ENCODE data around the gene PDE7B. TPM values are rescaled to one million over a fixed set of nuclear protein-coding genes. Genes with fewer than 3 reads are reported as not detected.

PDE7B gene
- total and polyA plus RNA-seq, 2 of the 4 experiments (the other 2 are of a cell fraction) = 7.8 to 12.4 TPM

DNA sequence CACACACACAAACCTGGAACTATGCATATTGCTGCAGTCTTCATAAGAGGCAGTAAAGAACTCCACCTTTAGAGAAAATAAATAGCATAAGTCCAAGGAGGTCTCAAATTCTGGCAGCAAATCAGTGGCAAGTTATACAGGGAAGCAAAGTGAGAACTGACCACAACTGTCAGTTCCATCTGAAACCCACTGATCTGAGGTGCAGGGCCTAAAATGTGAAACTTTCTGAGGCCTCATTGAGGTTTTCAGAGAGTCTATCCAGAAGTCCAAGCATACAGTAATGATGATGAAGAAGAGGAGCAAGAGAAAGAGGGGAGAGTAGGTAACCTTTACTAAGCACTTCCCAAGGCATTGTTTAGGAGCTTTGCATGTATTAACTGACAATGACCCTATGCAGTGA, 362.4 kb downstream of the PDE7B start:
- ATAC-seq (ENCODE audit: low read depth) (no peak), DNase-seq (no peak)
- Histone ChIP-seq H3K23ac (ENCODE audit: low read depth, low read length) (no peak overlapping the region; the same call in 1 of the 2 replicates), H3K4ac (ENCODE audit: low read depth, low read length) (no peak overlapping the region), H3K27me3 (ENCODE audit: control insufficient read depth, insufficient read depth, low read length) (no peaks in the 10 kb centered on the region), H3K9ac (ENCODE audit: low read depth, low read length) (no peak overlapping the region), H3K9me3 (ENCODE audit: control insufficient read depth, insufficient read depth, low read length) (no peaks in the 10 kb centered on the region), H3K18ac (ENCODE audit: low read depth, low read length) (no peak overlapping the region), H4K91ac (ENCODE audit: insufficient read depth, low read depth, low read length) (peak overlapping the region; percentile 8; the same call in 1 of the 2 replicates), H2AK9ac (replicated peaks; ENCODE audit: low read depth, low read length, poor library complexity) (no peak overlapping the region), H2BK5ac (ENCODE audit: low read depth, low read length, poor library complexity, severe bottlenecking) (no peak overlapping the region), H4K8ac (ENCODE audit: low read depth in 2 of 2, low read length in 2 of 2) (no peak overlapping the region), H3K4me1 (ENCODE audit: control insufficient read depth, insufficient read depth, low read length) (peaks cover 2% of the 10 kb centered on the region; the same call in 1 of the 2 replicates), H4K20me1 (ENCODE audit: insufficient read depth, low read length) (no peaks in the 10 kb centered on the region), H3K36me3 (ENCODE audit: control insufficient read depth, insufficient read depth, low read length) (no peaks in the 10 kb centered on the region), H3K27ac (ENCODE audit: insufficient read depth, low read length) (no peak overlapping the region), H3K56ac (ENCODE audit: extremely low read depth, insufficient read depth, low read length) (no peak overlapping the region), H3K4me2 (ENCODE audit: low read depth, low read length) (no peak overlapping the region), H3K9me1 (ENCODE audit: insufficient read depth, low read length) (no peaks in the 10 kb centered on the region), H2AFZ (replicated peaks; ENCODE audit: low read length, poor library complexity) (no peak overlapping the region), H4K5ac (ENCODE audit: low read depth, low read length) (no peak overlapping the region), H3K4me3 (ENCODE audit: insufficient read depth, low read depth, low read length) (no peak overlapping the region), H2BK120ac (ENCODE audit: low read depth, low read length) (no peak overlapping the region), H3K14ac (replicated peaks; ENCODE audit: low read depth, low read length) (no peak overlapping the region), H2BK15ac (ENCODE audit: low read depth, low read length) (no peak overlapping the region), H3K79me1 (ENCODE audit: low read depth in 1 of 2, low read length in 2 of 2) (no peaks in the 10 kb centered on the region), H2AK5ac (ENCODE audit: low read depth, low read length) (no peak overlapping the region), H2BK20ac (ENCODE audit: low read depth, low read length) (no peak overlapping the region)
- ChIA-PET CTCF (no interaction called here), POLR2A (ENCODE audit: unreplicated experiment) (no interaction called here)
- intact Hi-C loops (cut with micrococcal nuclease) (no loop called here), dilution Hi-C loops (cut with HindIII; ENCODE audit: low sequenced_read_pairs, unreplicated experiment) (no loop called here), in situ Hi-C loops (cut with MboI; ENCODE audit: low sequenced_read_pairs) (no loop called here)
- no TSS peak for BruUV-seq (replicated peaks)
- TF ChIP-seq SMC3 (IDR thresholded peaks at IDR 0.05; ENCODE audit: low read depth, low read length) (no peak), FOS (IDR thresholded peaks at IDR 0.05; ENCODE audit: low read depth, low read length) (no peak), RCOR1 (IDR thresholded peaks at IDR 0.05; ENCODE audit: insufficient replicate concordance, low read length) (no peak), CHD1 (IDR thresholded peaks at IDR 0.05; ENCODE audit: low read depth, low read length) (no peak), RFX5 (IDR thresholded peaks at IDR 0.05; ENCODE audit: low read depth, low read length) (no peak), MXI1 (IDR thresholded peaks at IDR 0.05; ENCODE audit: borderline replicate concordance, low read depth, low read length) (no peak), NFE2L2 (IDR thresholded peaks at IDR 0.05; ENCODE audit: low read depth, low read length) (no peak), RAD21 (IDR thresholded peaks at IDR 0.05; ENCODE audit: low read length) (no peak), MAZ (IDR thresholded peaks at IDR 0.05; ENCODE audit: borderline replicate concordance, low read depth, low read length) (no peak), CEBPB (IDR thresholded peaks at IDR 0.05; ENCODE audit: low read depth, low read length) (no peak), POLR2A (IDR thresholded peaks at IDR 0.05; ENCODE audit: low read depth, low read length) (no peak)
- TF ChIP-seq, protein P1, sequence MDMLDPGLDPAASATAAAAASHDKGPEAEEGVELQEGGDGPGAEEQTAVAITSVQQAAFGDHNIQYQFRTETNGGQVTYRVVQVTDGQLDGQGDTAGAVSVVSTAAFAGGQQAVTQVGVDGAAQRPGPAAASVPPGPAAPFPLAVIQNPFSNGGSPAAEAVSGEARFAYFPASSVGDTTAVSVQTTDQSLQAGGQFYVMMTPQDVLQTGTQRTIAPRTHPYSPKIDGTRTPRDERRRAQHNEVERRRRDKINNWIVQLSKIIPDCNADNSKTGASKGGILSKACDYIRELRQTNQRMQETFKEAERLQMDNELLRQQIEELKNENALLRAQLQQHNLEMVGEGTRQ (IDR thresholded peaks at IDR 0.05; ENCODE audit: low read depth, low read length) = no peak
- TF ChIP-seq, protein P2, sequence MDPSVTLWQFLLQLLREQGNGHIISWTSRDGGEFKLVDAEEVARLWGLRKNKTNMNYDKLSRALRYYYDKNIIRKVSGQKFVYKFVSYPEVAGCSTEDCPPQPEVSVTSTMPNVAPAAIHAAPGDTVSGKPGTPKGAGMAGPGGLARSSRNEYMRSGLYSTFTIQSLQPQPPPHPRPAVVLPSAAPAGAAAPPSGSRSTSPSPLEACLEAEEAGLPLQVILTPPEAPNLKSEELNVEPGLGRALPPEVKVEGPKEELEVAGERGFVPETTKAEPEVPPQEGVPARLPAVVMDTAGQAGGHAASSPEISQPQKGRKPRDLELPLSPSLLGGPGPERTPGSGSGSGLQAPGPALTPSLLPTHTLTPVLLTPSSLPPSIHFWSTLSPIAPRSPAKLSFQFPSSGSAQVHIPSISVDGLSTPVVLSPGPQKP (IDR thresholded peaks at IDR 0.05; ENCODE audit: borderline replicate concordance, low read depth, low read length) = no peak
